ENCODE measurements around the gene FADS2.
"Not testable (repeated sequence)": the region's sequence is repeated elsewhere in the genome, so short reads cannot be mapped to it uniquely, and the experiment has no call there.

FADS2 gene

GRCh38 chr11:61869708-61870451 lies 41.8 kb downstream of the FADS2 start:
- no peak for DNase-seq

- no peak for DNase-seq
Observed at GRCh38 chr11:61870541-61871031, 42.5 kb downstream of the FADS2 start.

- DNase-seq, result peak; percentile 58
Observed at GRCh38 chr11:61871158-61871597, 43.1 kb downstream of the FADS2 start.

- DNase-seq, result no peak
Observed at GRCh38 chr11:61872935-61873565, 45.0 kb downstream of the FADS2 start.

GRCh38 chr11:61873588-61874376 lies 45.7 kb downstream of the FADS2 start:
- no peak for DNase-seq

GRCh38 chr11:61874377-61874809 lies 46.3 kb downstream of the FADS2 start:
- no peak for DNase-seq

- no peak for DNase-seq
Observed at GRCh38 chr11:61874853-61875252, 46.8 kb downstream of the FADS2 start.

GRCh38 chr11:61875698-61876097 lies 47.6 kb downstream of the FADS2 start:
- no peak for DNase-seq

GRCh38 chr11:61879152-61879551 lies 51.1 kb downstream of the FADS2 start:
- no peak for DNase-seq

GRCh38 chr11:61880031-61880430 lies 51.9 kb downstream of the FADS2 start:
- DNase-seq, result no peak

GRCh38 chr11:61880454-61880853 lies 52.4 kb downstream of the FADS2 start:
- DNase-seq, result peak; percentile 25

- DNase-seq, result no peak
Observed at GRCh38 chr11:61881397-61881796, 53.3 kb downstream of the FADS2 start.

- DNase-seq, result not testable (repeated sequence)
Observed at GRCh38 chr11:61882267-61882666, 54.2 kb downstream of the FADS2 start.

- DNase-seq, result no peak
Observed at GRCh38 chr11:61882879-61883278, 54.8 kb downstream of the FADS2 start.

GRCh38 chr11:61883327-61883726 lies 55.2 kb downstream of the FADS2 start:
- DNase-seq, result no peak

- DNase-seq, result no peak
Observed at GRCh38 chr11:61883947-61884346, 55.8 kb downstream of the FADS2 start.

- DNase-seq, result no peak
Observed at GRCh38 chr11:61885166-61885778, 57.2 kb downstream of the FADS2 start.

GRCh38 chr11:61885784-61886580 lies 57.9 kb downstream of the FADS2 start:
- no peak for DNase-seq

- DNase-seq, result no peak
Observed at GRCh38 chr11:61886643-61887042, 58.5 kb downstream of the FADS2 start.

GRCh38 chr11:61887839-61888494 lies 59.9 kb downstream of the FADS2 start:
- DNase-seq, result no peak

GRCh38 chr11:61888590-61888989 lies 60.5 kb downstream of the FADS2 start:
- no peak for DNase-seq

- DNase-seq, result no peak
Observed at GRCh38 chr11:61889831-61890230, 61.7 kb downstream of the FADS2 start.
